C1 segment of cervical spinal cord (tissue), 14 donors: ENCODE measurements around the gene ZNF157.

Source experiments
- DNase-seq, 14 donors: peaks; one replicate each; lab custom pipeline; 2025; lab: John Stamatoyannopoulos, UW

Gene ZNF157

GRCh38 chrX:47446971-47447370 lies 76.6 kb downstream of the ZNF157 start:
- no peak for DNase-seq

GRCh38 chrX:47447607-47448006 lies 77.2 kb downstream of the ZNF157 start:
- no peak for DNase-seq

- DNase-seq: no peak
These were observed 77.9 kb downstream of the ZNF157 start for GRCh38 chrX:47448165-47448806.

GRCh38 chrX:47452112-47452511 lies 81.7 kb downstream of the ZNF157 start:
- no peak for DNase-seq

GRCh38 chrX:47456080-47456479 lies 85.7 kb downstream of the ZNF157 start:
- DNase-seq: no peak

GRCh38 chrX:47458528-47458927 lies 88.2 kb downstream of the ZNF157 start:
- no peak for DNase-seq

- no peak for DNase-seq
These were observed 90.2 kb downstream of the ZNF157 start for GRCh38 chrX:47460561-47460960.
